NCI-H1048 (cell line): ENCODE results near the gene RASGRF1.

Experiments used
- DNase-seq: peaks from one replicate; lab custom pipeline; 2025; lab: John Stamatoyannopoulos, UW

Gene RASGRF1

GRCh38 chr15:79067969-79068368, 22.6 kb downstream of the RASGRF1 start:
- no peak for DNase-seq

GRCh38 chr15:79067072-79067833, 23.3 kb downstream of the RASGRF1 start:
- no peak for DNase-seq

GRCh38 chr15:79066391-79067071, 24.0 kb downstream of the RASGRF1 start:
- no peak for DNase-seq

- DNase-seq, result no peak
Observed at GRCh38 chr15:79065706-79066376, 24.7 kb downstream of the RASGRF1 start.

- no peak for DNase-seq
Observed at GRCh38 chr15:79065361-79065705, 25.2 kb downstream of the RASGRF1 start.

- DNase-seq, result no peak
Observed at GRCh38 chr15:79064496-79064895, 26.1 kb downstream of the RASGRF1 start.

- DNase-seq, result no peak
Observed at GRCh38 chr15:79060175-79060574, 30.4 kb downstream of the RASGRF1 start.

GRCh38 chr15:79059081-79059572, 31.5 kb downstream of the RASGRF1 start:
- no peak for DNase-seq

GRCh38 chr15:79058260-79058850, 32.2 kb downstream of the RASGRF1 start:
- no peak for DNase-seq

GRCh38 chr15:79057050-79057449, 33.5 kb downstream of the RASGRF1 start:
- DNase-seq, result no peak

GRCh38 chr15:79054350-79054749, 36.2 kb downstream of the RASGRF1 start:
- DNase-seq, result no peak

- no peak for DNase-seq
Observed at GRCh38 chr15:79053894-79054293, 36.7 kb downstream of the RASGRF1 start.

GRCh38 chr15:79051941-79052731, 38.4 kb downstream of the RASGRF1 start:
- no peak for DNase-seq

GRCh38 chr15:79051029-79051428, 39.6 kb downstream of the RASGRF1 start:
- DNase-seq, result no peak

- no peak for DNase-seq
Observed at GRCh38 chr15:79050341-79050740, 40.2 kb downstream of the RASGRF1 start.

GRCh38 chr15:79049416-79049815, 41.2 kb downstream of the RASGRF1 start:
- no peak for DNase-seq

- no peak for DNase-seq
Observed at GRCh38 chr15:79047676-79048439, 42.7 kb downstream of the RASGRF1 start.

- DNase-seq, result no peak
Observed at GRCh38 chr15:79046691-79047404, 43.7 kb downstream of the RASGRF1 start.

- no peak for DNase-seq
Observed at GRCh38 chr15:79045041-79045440, 45.5 kb downstream of the RASGRF1 start.

GRCh38 chr15:79042213-79042928, 48.2 kb downstream of the RASGRF1 start:
- DNase-seq, result no peak
